22Rv1 (cell line): ENCODE data around the gene UTS2R.

Experiments used
- CTCF ChIP-seq: fragments of 450-650 bp; IDR thresholded peaks from 2 replicates; pipeline ENCODE4 v1.5.1; 2017; ENCODE audit warnings: mild to moderate bottlenecking
- ZFX ChIP-seq: fragments of 450-650 bp; IDR thresholded peaks from 2 replicates; pipeline ENCODE4 v1.6.1; 2017; ENCODE audit warnings: antibody characterized with exemption, borderline replicate concordance

GRCh38 chr17:82356845-82357355 is 14.7 kb upstream of the UTS2R start:
- TF ChIP-seq CTCF (no peak), ZFX (no peak)
